Measurements from ENCODE around the gene MSI2.

The MSI2 gene

DNA sequence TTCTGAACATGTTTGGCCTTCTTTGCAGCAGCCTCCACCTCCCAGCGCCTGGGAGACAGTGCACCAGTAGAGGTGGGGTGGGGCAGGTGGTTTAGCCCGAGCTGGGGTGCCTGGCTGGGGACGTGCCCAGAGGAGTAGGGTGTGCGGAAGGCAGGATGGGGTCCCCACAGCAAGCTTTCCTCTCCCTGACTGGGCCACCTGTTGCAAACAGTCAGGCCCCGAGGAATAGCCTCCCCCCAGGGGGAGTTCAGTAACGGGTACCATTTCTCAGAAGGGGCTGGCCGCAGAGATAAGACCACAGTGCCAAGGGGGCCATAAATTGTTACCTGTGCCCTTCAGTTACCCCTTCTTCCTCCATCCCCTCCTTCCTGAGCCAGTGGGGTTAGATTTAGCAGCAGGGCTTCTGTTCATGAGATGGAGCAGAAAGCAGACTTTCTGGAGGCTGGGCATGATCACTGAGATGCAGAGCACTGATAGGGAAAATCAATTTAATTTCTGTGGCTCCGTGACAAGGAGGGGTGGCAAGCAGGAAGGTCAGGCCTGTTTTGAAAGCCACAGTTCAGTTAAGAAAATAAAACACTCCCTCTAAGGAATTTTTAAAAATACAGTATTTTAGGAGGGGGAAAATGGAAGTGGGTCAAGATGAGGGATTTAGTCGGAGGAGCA lies 181.9 kb downstream of the MSI2 start:
- peak overlapping the region; percentile 61; the same call in 1 of the 2 replicates for H3K27ac ChIP-seq
- TF ChIP-seq, protein P1, sequence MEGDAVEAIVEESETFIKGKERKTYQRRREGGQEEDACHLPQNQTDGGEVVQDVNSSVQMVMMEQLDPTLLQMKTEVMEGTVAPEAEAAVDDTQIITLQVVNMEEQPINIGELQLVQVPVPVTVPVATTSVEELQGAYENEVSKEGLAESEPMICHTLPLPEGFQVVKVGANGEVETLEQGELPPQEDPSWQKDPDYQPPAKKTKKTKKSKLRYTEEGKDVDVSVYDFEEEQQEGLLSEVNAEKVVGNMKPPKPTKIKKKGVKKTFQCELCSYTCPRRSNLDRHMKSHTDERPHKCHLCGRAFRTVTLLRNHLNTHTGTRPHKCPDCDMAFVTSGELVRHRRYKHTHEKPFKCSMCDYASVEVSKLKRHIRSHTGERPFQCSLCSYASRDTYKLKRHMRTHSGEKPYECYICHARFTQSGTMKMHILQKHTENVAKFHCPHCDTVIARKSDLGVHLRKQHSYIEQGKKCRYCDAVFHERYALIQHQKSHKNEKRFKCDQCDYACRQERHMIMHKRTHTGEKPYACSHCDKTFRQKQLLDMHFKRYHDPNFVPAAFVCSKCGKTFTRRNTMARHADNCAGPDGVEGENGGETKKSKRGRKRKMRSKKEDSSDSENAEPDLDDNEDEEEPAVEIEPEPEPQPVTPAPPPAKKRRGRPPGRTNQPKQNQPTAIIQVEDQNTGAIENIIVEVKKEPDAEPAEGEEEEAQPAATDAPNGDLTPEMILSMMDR (conservative IDR thresholded peaks at IDR 0.05): no peak

DNA sequence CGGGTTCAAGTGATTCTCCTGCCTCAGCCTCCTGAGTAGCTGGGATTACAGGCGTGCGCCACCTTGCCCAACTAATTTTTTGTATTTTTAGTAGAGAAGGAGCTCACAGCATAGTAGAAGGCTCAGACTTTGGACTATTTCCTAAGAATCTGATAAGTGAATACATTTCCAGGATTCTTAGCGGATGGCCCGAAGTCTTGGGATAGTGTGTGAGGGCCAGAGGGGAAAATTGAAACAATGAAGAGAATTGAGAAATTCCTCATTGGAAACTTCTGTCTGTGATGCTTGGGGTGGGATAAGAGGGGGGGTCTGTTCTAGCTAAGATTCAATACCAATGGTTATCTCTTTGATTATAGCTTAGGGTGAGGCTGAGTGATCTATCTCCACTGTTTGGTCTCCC lies 183.3 kb downstream of the MSI2 start:
- TF ChIP-seq, protein P1 (conservative IDR thresholded peaks at IDR 0.05): no peak
- H3K27ac ChIP-seq: peak overlapping the region; percentile 61

DNA sequence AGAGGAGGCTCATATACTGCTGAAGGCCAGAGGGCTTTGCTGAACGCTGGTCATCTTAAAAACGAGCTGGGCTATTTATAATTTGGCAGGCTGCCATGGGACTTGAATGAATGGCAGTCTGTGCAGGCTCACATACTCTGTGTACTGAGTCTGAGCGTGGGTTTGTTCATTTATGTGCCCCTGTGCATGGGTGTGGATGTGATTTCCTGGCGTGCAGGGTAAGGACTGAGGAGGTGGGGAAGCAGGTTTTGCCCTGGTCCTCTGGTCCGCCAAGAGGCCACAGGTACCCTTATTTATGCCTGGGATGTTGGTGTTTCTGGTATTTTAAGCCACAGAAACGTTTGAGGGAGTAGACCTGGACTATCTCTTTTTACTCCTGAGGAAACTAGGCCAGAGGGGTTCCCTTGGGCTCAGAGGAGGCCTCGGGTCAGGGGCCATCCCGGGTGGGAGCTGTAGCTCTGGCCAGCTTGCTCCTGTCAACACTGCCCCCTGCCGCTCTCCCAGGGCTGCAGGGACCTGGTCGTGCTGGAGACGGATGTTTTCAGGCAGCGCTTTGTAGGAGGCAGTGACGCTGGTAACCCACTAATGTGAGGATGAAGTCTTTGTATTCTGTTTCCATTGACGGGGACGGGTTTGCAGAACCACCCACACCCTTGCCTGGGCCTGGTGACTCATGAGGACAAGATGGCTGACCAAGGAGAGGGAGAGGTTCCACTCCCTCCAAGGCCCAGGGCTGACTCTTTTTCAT lies 184.4 kb downstream of the MSI2 start:
- H3K27ac ChIP-seq: peak overlapping the region; percentile 61
- TF ChIP-seq, protein P1 (conservative IDR thresholded peaks at IDR 0.05): peak; percentile 23; the same call in 1 of the 2 replicates

GRCh38 chr17:57441270-57441600 lies 184.9 kb downstream of the MSI2 start:
- H3K27ac ChIP-seq: peak overlapping the region; percentile 61
- TF ChIP-seq, protein P1 (conservative IDR thresholded peaks at IDR 0.05): no peak

GRCh38 chr17:57442401-57442823 lies 186.1 kb downstream of the MSI2 start:
- H3K27ac ChIP-seq: no peak overlapping the region
- TF ChIP-seq, protein P1 (conservative IDR thresholded peaks at IDR 0.05): no peak

DNA sequence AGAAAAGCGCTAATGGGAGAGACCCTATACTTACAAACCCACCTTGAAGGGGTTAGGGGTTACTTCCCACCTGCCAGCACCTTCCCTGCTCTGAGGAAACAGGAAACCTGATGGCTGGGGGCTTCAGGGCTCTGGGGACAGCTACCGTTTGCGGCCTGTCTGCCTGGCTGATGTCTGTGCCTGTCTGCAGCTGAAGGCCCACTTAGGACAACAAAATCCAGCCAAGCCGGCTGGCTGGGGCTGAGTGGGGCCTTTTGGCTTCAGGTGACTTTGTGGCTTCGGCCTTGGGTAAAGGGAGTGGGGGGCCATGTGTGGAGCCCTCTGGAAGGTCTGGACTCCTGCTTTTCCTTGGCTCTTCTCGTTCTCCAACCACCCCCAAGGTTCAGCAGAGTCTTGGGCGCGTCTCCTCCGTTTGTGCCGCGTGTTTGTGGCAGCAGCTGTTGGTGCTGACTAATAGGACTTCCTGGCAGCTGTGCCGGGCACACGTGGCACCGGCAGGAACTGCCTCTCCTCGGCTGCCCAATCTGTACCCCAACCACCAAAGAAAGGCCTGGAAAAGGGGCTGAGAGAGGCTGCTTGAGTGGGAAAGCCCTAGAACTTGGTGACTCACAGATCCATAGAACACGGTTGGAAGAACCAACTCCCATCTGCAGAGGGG lies 186.7 kb downstream of the MSI2 start:
- no peak overlapping the region for H3K27ac ChIP-seq
- TF ChIP-seq, protein P1 (conservative IDR thresholded peaks at IDR 0.05): no peak

GRCh38 chr17:57443781-57444180 lies 187.5 kb downstream of the MSI2 start:
- TF ChIP-seq, protein P1 (conservative IDR thresholded peaks at IDR 0.05): no peak
- H3K27ac ChIP-seq: no peak overlapping the region

All from VCaP (cell line).